ENCODE measurements around the gene HARBI1.

HARBI1 gene, protein sequence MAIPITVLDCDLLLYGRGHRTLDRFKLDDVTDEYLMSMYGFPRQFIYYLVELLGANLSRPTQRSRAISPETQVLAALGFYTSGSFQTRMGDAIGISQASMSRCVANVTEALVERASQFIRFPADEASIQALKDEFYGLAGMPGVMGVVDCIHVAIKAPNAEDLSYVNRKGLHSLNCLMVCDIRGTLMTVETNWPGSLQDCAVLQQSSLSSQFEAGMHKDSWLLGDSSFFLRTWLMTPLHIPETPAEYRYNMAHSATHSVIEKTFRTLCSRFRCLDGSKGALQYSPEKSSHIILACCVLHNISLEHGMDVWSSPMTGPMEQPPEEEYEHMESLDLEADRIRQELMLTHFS

DNA sequence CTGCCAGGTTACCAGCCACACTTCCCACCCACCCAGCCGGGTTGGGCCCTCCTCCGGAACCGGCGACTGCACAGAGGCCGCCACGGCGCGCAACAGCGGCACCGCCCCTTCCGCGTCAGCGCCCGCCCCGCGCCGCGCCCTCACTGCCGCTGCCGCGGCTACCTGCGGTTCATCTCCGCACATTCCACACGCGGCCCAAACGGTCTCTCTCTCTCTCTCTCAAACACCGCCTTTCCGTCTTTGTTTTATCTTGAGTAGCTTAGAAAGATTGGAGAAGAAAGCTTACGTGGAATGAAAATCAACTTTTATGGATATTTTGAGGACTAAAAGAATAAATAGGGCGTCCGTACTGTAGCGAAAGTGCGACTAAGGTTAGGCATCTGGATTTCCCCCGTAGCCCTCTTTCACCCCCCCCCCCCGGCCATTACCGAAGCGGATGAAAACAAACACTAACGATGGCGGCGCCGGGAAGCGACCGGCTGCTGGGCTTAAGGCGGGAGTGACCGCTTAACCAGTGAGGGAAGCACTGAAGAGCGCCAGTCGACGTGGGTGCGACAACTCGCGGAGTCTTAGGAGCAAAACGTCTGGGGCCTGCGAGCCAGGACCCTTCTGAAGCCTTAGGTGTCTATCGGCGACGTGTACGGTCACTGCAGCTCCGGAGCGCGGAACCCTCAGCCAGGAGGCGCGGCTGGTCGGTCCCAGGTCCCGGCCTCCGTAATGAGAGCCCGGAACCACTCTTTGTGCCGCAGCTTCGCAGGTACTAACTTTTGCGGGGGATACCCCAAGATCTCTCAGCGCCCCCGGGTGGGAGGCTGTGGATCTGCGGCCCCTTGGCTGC is at the start of gene HARBI1, which contains the start of gene ATG13:
TSS of gene HARBI1 (minus strand) at position 94 of the 838 bp plus-strand sequence. CDS start 990 bp downstream, outside the sequence.
TSS of gene ATG13 (plus strand) at position 420 of the 838 bp plus-strand sequence. CDS start 26,739 bp downstream, outside the sequence.
- DNase-seq = peak; percentile 91

DNA sequence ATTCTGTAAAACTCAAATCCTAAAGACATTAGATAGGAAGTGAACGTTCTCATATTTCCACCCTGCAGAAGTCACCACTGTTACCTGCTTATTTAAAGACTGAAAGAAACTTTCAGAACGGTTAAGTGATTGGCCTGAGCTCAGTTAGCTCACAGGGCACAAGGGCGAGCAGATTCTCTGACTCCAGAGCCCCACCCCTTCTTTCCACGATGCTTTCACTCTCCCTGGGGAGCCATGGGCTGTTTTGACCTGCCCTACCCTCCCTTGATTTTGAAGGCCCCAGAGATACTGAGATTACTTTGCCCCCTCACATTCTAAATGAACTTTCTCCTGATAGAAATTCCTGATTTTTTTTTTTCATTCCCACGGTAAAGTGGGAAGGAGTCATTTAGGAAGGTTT is 49.5 kb upstream of the HARBI1 start:
- DNase-seq = no peak

DNA sequence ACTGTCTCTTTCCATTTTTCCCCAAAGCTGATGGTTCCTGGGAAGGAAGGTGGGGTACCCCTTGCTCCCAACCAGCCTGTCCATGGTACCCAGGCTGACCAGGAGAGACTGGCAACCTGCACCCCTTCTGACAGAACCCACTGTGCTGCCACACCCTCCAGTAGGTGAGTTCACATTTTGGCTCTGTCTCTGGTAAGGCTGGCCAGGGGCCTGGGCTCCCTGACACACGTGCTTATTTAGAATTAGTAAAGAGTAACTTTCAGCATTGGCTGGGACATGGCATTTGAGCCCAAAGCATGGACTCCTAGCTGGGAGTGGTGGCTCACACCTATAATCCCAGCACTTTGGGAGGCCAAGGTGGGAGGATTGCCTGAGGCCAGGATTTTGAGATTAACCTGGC is 48.3 kb upstream of the HARBI1 start:
- no peak for DNase-seq

DNA sequence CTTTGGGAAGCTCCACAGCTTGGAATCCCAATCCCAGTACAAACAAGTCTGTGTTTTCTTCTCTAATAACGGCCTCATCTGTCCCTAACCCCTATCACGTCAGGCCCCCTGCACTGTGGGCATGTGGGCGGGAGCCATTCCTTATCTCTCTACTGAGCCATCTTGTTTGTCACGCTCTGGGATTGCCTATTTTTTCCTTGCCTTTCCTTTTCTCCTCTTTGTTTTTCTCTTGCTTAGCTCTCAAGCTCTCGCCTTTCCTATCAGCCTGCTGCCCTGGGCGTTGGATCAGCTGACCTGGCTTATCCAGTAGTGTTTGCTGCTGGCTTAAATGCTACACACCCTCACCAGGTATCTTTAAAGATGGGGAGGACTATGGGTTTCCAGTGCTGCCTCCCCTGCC is 47.6 kb upstream of the HARBI1 start:
- DNase-seq = no peak

DNA sequence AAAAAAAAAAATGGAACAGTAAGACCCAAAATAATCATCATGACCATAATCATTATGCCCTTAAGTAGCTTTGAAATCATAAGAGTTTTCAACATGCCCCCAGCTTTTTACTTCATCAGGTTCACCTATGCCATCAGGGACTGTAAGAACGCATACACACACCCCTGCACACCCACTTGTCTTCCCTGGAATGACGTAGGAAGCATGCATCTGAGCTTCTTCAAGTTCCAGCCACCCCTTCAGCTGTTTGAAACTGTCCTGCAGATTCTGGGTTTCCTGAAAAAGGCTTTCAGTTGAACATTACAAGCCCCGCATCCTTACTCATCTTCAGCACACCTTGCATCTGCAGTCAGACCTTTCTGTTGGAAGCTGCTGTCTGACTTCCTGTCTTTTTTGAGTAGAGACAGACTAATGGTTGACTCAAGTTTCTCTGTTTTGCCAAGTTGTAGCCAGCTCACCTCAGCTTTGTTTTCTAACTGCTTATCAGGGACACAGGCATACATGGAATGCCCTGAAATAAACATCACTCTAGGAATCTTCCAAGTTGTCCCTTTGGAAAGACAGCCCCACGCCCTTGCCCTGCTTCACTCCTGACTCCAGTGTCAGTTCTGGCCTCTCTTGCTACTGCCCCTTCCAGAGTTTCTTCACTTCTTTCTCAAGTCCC is 46.4 kb upstream of the HARBI1 start:
- no peak for DNase-seq

DNA sequence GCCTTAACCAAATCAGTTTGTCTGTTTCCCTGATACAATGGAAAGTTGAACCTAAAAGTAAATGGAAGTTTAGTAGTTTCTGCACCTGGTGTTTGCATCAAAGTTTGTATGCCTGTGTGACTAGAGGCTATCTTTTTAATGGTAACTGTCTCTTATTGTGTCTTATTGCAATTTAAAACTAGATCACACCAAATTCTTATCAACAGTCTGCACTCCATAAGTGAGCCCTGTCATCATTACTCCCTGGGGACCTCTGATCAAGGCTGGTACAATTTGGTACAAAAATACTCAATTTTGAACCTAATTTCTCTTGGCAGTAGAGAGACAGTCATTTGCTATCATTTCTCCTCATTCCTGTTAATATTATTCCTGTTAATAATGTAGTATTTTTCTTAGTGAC is 45.3 kb upstream of the HARBI1 start:
- no peak for DNase-seq

DNA sequence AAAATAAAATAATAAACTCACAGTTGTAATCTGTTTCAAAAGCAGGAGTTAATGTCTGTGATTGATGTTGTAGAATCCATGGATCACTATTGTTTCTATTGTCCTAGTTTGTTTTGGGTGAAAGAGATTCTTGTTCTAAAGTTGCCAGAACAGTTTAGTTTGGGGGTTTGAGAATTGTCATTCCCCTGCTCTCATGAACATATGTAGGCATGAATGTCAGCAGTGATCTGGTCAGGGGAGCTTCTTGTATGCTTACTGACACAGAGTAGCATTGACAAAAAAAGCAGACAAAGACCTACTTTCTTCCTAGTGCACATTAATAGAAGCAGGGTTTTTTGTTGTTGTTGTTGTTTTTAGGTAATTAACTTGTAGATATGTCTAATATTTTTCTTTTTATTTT is 44.8 kb upstream of the HARBI1 start:
- DNase-seq = no peak

DNA sequence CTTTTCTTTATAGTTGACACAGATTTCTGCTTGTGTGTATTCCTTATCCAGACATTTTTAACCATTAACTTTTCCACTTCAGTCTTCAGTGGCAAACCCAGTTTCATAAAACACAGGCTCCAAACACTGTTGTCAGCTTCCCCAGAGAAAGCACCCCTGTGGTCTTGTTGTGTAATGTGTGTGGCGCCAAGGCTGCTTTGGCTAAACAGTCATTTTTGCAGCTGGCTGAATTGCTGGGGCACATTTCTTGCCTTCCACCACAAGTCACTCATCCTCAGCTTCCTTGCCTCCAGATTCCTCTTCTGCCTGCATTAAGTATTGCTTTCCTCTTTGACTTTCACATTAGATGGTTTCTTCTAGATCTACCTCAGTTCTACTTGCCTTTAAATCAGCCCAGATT is 42.9 kb upstream of the HARBI1 start:
- DNase-seq = peak; percentile 32

DNA sequence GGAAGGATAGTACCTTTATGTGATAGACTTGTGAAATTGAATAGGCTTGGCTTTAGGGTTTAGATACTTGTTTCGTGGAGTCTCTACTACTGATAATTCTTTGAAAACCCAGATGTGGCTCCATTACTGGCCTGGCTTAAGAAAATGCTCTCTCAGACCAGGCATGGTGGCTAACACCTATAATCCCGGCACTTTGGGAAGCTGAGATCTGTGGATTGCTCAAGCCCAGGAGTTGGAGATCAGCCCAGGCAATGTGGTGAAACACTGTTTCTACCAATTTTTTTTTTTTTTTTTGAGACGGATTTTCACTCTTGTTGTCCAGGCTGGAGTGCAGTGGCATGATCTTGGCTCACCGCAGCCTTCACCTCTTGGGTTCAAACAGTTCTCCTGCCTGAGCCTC is 41.2 kb upstream of the HARBI1 start:
- peak; percentile 45 for DNase-seq

DNA sequence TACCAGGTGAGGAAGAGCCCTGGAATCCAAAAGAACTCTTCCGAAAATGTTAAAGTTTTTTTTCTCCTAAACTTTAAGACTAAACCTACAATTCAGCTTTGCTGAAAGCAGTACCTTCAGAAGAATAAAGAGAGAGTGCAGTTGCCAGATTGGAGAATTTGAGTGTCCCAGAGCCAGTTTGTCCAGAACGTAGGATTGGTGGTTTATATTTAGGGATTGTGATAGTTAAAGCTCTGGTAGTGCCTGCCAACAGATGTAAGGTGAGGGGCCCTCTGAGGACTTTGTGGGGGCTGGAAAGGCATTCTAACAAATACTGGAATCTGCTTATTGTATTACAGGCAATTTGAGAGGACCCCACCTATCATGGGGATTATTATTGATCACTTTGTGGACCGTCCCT is 40.2 kb upstream of the HARBI1 start:
- DNase-seq = no peak

DNA sequence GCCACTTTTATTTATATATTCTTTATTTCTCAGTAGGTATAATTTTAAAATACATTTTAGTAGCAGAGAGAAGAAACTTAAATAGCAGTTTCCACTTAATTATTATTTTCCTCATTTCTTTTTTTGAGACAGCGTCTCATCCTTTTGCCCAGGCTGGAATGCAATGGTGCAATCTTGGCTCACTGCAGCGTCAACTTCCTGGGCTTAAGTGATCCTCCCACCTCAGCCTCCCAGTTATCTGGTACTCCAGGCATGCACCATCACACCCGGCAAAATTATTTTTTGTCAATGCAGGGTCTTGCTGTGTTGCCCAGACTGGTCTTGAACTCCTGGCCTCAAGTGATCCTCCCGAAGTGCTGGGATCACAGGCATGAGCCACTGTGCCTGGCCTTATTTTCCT is 38.6 kb upstream of the HARBI1 start:
- DNase-seq = no peak

DNA sequence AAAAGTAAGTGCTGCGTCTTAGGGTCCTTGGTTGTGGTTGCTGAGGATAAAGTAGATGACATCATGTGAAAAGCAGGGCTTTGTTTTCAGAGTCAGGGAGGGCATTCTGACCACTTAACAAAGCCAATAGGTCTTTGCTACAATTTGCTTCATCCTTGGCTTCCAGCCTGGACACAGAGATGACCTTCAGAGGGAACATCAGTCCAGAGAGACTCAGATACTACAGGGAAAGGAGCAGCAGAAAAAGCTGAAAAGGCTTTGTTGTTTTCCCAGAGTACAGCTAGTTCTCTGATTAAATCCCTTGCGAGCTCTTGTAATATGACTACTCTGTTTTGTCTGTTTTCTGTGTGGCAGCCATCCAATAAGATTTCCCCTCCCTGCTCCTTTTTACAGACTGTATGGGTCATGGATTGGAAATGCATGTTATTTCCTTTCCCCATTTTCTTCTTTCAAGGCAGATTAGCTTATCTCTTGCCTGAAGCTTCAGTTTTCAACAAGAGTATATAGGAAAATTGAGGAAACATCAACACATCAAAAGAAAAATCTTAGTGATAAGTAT is 32.2 kb upstream of the HARBI1 start:
- DNase-seq = peak; percentile 96

DNA sequence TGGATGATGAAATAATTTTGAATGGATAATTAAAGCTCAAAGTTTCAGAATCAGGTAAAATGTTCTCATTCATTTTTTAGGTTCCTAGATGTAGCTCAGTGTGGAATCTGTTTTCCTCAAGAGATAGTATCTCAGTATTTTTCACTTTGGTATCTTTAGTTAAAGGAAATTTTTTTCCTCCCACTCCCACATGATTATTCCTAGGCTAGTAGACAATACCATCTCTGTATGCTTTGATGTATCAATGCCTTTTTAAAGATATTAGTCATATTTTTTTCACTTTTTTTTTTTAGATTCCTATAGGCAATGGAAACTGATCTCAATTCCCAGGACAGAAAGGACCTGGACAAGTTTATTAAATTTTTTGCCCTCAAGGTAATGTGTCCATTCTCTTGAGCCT is 27.0 kb upstream of the HARBI1 start:
- no peak for DNase-seq

DNA sequence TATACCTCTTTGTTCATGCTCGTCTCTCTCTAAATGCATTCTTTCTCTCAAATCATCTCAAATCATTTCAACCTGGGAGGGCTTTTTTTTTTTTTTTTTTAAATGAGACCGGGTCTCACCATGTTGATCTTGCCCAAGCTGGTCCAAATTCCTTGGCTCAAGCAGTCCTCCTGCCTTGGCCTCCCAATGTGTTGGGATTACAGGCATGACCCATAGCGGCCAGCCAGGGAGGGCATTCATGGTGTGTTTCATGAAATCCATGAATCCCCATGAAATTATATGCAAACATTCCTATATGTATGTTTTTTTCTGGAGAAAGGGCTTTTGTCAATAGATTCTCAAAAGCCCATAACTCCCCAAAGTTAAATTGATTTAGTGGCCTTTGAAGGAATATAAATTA is 26.5 kb upstream of the HARBI1 start:
- DNase-seq = no peak

DNA sequence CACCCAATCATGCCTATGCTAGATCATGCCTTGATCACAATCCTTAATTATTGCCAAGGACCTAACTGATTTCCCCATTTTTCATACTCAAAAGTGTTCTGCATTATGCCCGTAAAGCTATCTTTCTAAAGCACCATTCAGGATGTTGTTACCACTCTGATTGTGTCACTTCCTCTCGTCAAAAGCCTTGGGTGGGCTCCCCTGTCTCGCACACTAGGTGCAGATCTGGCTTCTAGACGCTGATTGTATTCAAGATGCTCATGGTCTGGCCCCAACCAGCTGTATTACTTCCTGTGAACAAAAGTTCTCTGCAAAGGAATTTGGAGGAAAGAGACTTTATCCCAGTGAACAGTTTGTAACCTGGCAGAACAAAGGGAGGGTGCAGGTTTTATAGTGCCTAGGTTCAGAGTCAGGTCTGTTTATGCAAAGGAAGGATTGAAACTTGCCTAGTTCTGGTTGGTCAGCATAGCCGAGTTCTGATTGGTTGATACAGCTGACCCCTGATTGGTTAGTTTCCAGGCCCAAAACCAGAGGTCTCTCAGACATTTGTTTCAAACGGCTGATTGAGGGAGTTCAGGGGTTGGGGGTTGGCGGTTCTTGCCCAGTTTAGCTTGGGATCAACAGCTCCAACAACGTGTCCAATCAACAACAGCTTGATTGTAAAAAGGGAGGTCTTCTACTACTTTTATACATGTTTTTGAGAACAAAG is 25.8 kb upstream of the HARBI1 start:
- no peak for DNase-seq

DNA sequence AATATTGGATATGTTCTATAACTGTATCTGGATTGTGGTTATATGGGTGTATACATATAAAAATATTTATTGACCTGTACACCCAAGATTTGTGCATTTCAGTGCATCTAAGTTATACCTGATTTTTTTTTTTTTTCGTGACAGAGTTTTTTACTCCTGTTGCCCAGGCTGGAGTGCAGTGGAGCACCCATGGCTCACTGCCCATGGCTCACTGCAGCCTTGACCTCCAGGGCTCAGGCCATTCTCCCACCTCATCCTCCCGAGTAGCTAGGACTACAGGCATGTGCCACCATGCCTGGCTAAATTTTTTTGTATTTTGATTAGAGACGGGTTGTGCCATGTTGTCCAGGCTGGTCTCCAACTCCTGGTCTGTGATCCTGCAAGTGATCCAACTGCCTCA is 24.6 kb upstream of the HARBI1 start:
- no peak for DNase-seq

DNA sequence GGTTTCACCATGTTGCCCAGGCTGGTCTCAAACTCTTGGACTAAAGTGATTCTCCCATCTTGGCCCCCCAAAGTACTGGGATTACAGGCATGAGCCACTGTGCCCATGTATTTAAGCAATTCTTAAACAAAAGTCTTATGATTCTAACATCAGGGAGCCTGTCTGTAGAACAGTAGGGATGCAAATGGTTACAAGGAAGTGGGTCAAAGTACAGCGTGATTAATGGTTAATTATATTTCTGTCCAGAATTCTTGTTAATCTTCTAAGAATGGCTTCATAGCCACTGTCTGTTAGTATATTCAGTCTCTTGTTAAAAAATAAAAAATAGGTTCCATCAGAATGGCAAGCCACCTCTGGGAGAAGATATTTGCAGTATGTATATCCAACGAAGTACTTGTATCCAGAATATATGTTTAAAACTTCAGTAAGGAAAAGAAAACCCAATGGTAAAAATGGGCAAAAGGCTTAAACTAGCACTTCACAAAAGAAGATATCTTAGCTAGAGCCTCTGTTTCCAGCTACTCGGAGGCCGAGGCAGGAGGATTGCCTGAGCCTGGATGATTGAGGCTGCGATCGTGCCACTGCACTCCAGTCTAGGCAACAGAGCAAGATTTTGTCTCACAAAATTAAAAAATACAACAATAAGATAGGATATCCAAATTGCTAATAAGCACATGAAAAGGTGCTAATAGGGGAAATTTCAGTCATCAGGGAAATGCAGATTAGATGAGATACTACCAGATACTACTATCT is 23.2 kb upstream of the HARBI1 start:
- DNase-seq = no peak

DNA sequence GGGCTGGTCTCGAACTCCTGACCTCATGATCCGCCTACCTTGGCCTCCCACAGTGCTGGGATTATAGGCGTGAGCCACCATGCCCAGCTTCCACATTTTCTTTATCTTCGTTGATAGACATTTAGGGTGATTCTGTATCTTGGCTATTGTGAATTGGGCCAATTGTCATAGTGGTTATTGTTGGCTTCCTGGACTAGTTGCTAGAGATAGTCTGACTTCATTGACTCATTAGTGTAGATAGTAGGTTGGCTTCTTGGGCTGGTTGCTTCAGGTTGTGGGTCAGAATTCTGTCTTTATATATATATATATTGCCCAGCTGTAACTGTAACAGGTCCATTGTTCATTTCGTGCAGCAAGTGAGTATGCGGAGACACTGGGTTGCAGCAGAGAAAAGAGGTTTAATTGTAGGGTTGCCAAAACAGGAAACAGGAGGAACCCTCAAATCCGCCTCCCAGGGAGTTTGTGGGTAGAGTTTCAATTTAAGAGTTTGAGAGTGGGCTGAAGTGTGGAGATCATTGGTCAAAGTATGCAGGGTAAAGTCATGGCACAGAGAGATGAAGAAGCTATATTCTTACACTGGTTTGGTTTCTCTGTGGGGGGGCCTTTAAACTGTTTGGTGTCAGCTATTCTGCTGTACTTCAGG is 22.3 kb upstream of the HARBI1 start:
- no peak for DNase-seq

DNA sequence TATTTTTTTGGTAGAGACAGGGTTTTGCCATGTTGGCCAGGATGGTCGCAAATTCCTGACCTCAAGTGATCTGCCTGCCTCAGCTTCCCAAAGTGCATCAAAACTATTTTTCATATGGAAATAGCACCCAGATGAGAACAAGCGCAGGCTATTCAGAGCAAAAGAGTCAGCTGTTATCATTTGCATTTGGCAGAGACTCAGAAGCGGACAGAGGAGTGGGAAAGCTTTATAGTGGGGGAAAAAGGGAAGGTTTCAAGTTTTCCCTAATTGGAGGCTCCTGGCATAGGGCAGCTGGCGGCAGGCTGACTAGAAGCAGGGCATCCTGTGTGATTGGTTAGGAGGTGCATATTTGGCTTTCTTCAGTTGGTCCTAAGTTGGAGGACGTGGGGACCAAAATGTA is 20.5 kb upstream of the HARBI1 start:
- no peak for DNase-seq

DNA sequence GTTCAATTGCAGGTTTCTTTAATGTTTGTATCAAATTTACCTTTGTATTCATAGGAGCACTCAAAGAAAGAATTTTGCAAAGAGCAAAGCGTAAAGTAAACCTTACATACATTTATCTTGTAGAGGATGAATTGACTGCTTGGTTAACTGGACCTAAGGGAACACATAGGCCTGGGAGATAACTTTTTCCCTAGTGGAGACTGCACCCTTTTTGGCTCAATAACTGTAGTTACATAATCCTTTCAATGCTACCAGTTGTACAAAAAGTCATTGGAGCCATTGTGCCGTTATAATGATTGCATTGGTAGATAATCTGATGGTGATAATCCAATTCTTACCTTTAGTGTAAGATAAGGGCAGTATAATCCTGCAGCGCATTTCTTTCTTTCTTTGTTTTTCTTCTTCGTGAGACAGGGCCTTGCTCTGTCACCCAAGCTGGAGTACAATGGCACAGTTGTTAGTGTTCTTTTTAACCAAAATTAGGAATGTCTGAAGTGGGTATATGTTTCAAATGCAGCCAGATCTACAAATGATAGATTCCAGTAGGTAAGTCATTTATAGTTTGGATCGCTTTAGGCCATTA is 18.6 kb upstream of the HARBI1 start:
- DNase-seq = no peak
